ENCODE measurements around the gene KCNK5.

KCNK5 gene

DNA sequence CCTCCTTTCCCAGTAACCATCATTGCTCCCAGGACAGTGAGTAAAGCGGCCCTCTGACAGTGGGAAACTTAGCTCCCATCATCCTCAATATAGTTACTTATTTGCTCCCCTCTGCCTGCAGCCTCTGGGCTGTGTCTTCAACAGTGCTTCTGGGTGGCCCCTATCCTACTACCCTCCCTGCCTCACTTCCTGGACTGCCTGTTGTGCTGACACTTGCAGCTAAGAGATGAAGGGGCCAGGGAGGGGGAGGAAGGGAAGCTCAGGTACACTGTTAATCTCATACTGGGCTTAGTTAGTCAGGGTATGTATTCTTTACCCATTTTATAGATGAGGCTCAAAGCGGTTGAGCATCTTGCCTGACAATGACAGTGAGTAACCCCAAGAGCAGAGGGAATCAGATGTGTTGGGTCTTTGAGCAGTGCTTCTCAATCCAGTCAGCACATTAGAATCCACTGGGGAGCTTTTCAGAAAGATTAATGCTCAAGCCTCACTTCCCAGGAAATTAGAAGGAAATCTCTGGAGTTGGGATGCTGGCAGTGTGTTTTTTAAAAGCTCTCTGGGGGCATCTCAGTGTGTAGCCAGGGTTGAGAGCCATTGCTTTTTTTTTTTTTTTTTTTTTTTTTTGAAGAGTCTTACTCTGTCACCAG, 27.1 kb upstream of the KCNK5 start:
- H3K27me3 Mint-ChIP-seq: peaks cover 56 to 71% of the 10 kb centered on the region in 2 donors
- H3K27ac Mint-ChIP-seq: no peak overlapping the region
- H3K4me1 Mint-ChIP-seq: no peaks in the 10 kb centered on the region
- ATAC-seq (replicated peaks): no peak
- peaks cover 3 to 11% of the 10 kb centered on the region in 2 donors for H3K9me3 Mint-ChIP-seq
- DNase-seq: no peak
- H3K4me3 Mint-ChIP-seq: no peak overlapping the region
- peaks cover 0 to 5% of the 10 kb centered on the region in 2 donors for H3K36me3 Mint-ChIP-seq

DNA sequence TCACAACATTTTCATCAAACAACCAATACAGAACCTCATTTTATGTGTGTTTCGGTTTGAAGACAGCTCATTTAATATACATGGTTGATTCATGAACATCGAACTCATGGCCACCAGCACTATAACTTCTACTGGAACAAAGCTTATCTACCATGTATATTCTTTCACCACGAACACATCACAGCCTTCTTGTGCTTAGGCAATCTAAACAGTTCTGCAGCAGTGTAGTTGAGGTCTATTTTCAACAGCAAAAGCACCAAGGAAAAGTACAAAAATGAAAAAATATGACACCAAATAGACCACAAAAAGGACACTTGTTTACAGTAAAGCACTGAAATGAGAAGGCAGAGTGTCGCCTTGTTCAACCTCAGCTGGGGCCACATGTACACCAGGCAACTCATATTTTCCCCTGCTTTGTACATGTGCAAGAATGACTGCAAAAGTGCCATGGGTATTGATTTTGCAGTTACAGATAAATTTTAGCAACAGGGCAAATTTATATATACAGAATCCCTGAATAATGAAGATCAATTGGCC, 25.8 kb upstream of the KCNK5 start:
- H3K9me3 Mint-ChIP-seq: peaks cover 3 to 11% of the 10 kb centered on the region in 2 donors
- no peaks in the 10 kb centered on the region for H3K4me1 Mint-ChIP-seq
- ATAC-seq (replicated peaks) (no peak), DNase-seq (no peak)
- H3K27me3 Mint-ChIP-seq: peaks cover 44 to 69% of the 10 kb centered on the region in 2 donors
- peaks cover 0 to 5% of the 10 kb centered on the region in 2 donors for H3K36me3 Mint-ChIP-seq
- no peak overlapping the region for H3K27ac Mint-ChIP-seq
- H3K4me3 Mint-ChIP-seq: no peak overlapping the region

DNA sequence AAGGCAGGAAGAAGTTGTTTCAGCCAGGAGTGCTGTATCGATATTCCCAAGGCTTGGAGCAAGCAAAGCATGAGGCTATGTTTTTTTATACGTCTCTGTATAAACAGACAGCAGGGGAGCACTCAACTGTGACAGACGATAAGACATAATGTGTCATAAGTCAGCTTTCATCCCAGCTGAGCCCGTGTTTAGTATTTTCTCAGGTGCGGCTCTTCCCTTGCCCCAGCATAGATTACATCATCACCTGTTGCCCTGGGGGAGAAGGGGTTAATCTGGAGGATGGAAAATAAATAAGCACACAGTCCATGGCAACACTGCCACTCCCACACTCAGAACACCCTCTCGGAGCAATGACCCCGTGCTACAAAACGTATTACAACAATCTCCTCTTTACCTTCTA, 22.1 kb upstream of the KCNK5 start:
- Mint-ChIP-seq H3K9me3 (peaks cover 3 to 11% of the 10 kb centered on the region in 2 donors), H3K36me3 (peaks cover 0 to 1% of the 10 kb centered on the region in 2 donors), H3K27me3 (peaks cover 25 to 46% of the 10 kb centered on the region in 2 donors), H3K27ac (no peak overlapping the region), H3K4me1 (peaks cover 4 to 6% of the 10 kb centered on the region in 2 donors), H3K4me3 (no peak overlapping the region)
- DNase-seq: no peak
- no peak for ATAC-seq (replicated peaks)

DNA sequence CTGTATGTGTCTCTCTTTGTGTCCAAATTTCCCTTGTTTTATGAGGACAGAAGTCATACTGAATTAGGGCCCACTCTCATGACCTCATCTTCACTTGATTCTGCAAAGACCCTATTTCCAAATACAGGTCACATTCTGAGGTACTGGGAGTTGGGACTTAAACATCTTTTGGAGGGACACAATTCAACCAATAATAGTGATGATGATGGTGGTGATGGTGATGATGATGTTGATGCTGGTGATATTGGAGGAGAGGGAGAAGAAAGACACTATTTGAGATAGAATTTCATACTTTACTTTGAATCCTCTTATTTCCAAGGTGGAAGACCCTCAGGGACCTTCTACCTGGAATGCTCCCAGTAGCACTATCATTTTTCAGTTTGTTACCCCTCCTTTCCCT, 21.2 kb upstream of the KCNK5 start:
- H3K4me3 Mint-ChIP-seq: no peak overlapping the region
- DNase-seq (no peak), ATAC-seq (replicated peaks) (no peak)
- peaks cover 23 to 42% of the 10 kb centered on the region in 2 donors for H3K27me3 Mint-ChIP-seq
- H3K36me3 Mint-ChIP-seq: peaks cover 0 to 1% of the 10 kb centered on the region in 2 donors
- H3K4me1 Mint-ChIP-seq: peaks cover 4 to 6% of the 10 kb centered on the region in 2 donors
- no peak overlapping the region for H3K27ac Mint-ChIP-seq
- peaks cover 3 to 11% of the 10 kb centered on the region in 2 donors for H3K9me3 Mint-ChIP-seq

DNA sequence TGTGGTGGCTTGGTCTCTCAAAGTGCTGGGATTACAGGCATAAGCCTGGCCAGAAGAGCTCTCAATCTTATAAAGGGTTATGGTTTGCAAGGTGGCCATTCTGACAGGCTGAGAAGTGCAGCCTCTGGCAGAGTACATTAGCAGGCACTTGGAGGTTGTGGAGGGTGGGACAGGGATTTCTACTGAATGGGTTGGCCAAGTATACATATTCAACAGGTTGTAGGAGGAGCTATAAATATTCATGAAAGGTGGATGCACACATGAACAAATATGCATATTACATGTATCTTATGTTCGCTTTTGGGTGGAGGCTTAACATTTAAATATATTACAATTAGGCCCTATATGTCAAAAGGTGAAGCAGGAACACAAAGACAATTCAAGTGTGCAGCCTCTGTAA, 20.0 kb upstream of the KCNK5 start:
- ATAC-seq (replicated peaks) (no peak), DNase-seq (no peak)
- Mint-ChIP-seq H3K27ac (no peak overlapping the region), H3K4me3 (no peak overlapping the region), H3K9me3 (peaks cover 0 to 2% of the 10 kb centered on the region in 2 donors), H3K27me3 (peaks cover 19 to 30% of the 10 kb centered on the region in 2 donors), H3K36me3 (peaks cover 0 to 1% of the 10 kb centered on the region in 2 donors), H3K4me1 (peaks cover 4 to 6% of the 10 kb centered on the region in 2 donors)

DNA sequence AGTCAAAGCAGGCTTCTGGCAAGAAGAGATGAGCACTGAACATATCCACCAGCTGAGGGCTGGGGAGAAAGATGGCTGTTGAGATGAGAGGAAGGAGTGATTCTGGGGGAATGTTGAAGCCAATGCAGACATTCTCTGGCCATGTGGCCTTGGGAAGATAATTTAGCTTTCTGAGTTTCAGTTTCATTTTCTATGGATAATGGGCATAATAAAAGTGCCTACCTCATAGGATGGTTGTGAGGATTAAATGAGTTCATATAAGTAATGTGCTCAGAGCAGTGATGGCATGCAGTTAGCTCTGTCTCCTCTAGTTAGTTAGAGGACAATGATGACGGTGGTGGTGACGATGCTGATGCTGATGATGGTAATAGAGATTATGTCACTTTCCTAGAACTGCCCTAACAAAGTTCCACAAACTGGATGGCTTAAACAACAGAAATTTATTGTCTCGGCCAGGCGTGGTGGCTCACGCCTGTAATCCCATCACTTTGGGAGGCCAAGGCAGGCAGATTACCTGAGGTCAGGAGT, 18.5 kb upstream of the KCNK5 start:
- DNase-seq (no peak), ATAC-seq (replicated peaks) (no peak)
- H3K27ac Mint-ChIP-seq: no peak overlapping the region
- no peaks in the 10 kb centered on the region for H3K9me3 Mint-ChIP-seq
- no peaks in the 10 kb centered on the region for H3K36me3 Mint-ChIP-seq
- peaks cover 5 to 15% of the 10 kb centered on the region in 2 donors for H3K27me3 Mint-ChIP-seq
- peaks cover 4 to 6% of the 10 kb centered on the region in 2 donors for H3K4me1 Mint-ChIP-seq
- H3K4me3 Mint-ChIP-seq: no peak overlapping the region

DNA sequence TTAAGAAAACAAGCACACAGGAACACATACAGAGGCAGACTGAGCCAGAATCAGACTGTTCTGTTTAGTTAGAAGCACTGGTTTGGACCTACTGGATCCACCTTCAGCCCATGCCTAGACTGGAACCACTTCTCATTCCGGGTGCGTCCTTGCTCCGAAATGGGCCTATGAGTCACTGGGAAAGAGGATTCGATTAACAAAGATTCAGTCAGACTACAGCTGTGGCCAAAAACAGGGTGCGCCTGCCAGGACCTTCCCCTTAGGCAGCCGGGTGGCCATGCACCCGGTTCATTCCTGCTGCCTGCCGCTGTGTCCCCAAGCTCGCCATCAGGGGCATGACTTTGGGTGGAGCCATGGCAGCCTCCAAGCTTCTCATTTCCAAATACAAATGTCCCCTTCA, 14.5 kb upstream of the KCNK5 start:
- Mint-ChIP-seq H3K27me3 (no peaks in the 10 kb centered on the region), H3K36me3 (no peaks in the 10 kb centered on the region), H3K4me3 (no peak overlapping the region), H3K4me1 (peaks cover 4 to 6% of the 10 kb centered on the region in 2 donors), H3K27ac (no peak overlapping the region), H3K9me3 (no peaks in the 10 kb centered on the region)
- DNase-seq: no peak
- no peak for ATAC-seq (replicated peaks)

DNA sequence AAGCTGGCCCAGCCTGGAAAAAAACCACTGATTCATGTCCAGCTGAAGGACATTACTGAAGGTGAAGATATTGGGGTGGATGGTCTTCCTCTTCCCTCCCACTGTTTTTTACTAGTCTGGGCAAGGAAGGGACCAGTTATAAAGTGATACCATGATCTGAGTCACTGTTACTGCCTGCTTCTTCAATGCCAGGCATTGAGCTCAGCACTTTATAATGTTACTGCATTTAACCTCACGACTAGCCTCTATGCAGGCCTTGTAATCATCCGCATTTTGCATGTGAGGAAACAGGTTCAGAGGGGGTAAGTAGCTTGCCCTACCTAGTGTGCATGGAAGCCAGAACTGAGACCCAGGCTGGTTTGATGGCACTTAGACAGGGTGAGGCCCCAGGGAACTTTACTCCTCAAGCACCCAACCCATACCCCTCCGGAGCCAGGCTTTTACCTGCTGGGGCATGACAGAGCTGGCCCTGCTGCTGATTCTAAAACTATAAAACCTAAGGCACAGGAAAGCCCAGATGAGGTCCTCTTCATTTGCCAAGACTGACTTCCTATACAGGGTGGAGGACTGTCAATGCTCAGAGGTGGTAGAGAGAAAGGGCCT, 11.0 kb upstream of the KCNK5 start:
- H3K9me3 Mint-ChIP-seq: no peaks in the 10 kb centered on the region
- H3K4me3 Mint-ChIP-seq: no peak overlapping the region
- H3K36me3 Mint-ChIP-seq: no peaks in the 10 kb centered on the region
- H3K27ac Mint-ChIP-seq: no peak overlapping the region
- ATAC-seq (replicated peaks) (no peak), DNase-seq (no peak)
- no peaks in the 10 kb centered on the region for H3K4me1 Mint-ChIP-seq
- H3K27me3 Mint-ChIP-seq: no peaks in the 10 kb centered on the region

DNA sequence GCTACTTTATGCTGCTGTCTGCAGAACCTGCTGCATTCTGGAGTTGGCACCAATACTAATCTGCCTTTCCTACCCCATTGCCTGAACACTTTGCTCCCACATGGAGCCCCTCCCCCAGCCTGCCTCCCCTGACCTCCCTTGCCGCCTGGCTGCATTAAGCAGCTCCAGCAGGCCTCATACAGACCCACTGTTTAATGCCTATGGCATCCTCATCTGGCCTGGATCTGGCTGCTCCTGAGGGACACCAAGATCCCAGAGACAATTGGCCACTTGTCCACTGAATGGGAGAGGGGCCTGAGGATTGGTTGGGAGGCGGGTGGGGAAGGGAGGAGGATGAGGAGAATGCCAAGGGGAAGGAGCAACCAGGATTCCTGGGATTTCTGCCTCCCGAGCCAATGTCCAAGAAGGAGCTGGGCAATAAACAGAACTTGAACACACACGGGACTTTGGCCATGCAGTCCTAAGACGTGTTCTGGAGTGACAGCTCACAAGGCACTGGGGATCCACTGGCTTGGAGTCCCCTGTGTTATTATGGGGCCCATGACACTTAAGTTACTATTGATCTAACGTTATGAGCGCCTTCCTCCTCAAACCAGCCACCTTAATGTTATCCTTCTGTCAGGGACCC, 10.4 kb upstream of the KCNK5 start:
- H3K4me1 Mint-ChIP-seq: no peaks in the 10 kb centered on the region
- ATAC-seq (replicated peaks) (no peak), DNase-seq (no peak)
- no peak overlapping the region for H3K4me3 Mint-ChIP-seq
- H3K27me3 Mint-ChIP-seq: peaks cover 0 to 3% of the 10 kb centered on the region in 2 donors
- no peaks in the 10 kb centered on the region for H3K36me3 Mint-ChIP-seq
- no peak overlapping the region for H3K27ac Mint-ChIP-seq
- H3K9me3 Mint-ChIP-seq: no peaks in the 10 kb centered on the region

DNA sequence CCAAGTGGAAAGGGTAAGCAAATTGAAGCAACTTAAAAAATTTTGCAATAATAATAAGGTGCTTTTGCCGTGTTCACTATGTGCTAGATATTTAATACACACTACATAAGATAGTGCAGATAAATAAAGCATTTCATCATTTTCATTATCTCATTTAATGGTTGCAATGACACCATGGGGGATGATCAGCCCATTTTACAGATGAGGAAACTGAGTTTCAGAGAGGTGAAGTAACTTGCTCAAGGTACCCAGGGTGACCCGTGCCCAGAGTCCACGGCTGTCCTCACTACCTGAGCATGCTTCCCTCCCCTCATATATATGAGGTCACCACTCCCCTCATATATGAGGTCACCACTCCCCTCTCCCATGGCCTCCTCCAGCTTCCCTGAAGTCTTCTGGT, 7.5 kb upstream of the KCNK5 start:
- Mint-ChIP-seq H3K4me1 (no peaks in the 10 kb centered on the region), H3K27ac (no peak overlapping the region), H3K27me3 (peaks cover 6 to 12% of the 10 kb centered on the region in 2 donors), H3K36me3 (no peaks in the 10 kb centered on the region), H3K4me3 (no peak overlapping the region), H3K9me3 (no peaks in the 10 kb centered on the region)
- no peak for DNase-seq
- no peak for ATAC-seq (replicated peaks)

DNA sequence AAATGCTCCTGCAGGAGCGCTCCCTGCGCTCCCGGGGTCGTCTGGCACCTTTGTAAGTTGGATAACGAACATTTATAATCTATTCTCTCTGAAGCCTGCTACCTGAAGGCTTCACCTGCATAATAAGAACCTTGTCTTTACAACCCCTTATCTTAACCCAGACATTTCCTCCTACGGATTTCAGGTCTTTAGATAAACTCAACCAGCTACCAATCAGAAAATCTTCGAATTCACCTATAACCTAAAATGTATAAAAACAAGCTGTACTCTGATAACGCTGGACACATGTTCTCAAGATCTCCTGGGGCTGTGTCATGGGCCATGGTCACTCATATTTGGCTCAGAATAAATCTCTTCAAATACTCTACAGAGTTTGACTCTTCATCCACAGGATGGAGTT, 4.1 kb upstream of the KCNK5 start:
- ATAC-seq (replicated peaks): no peak
- H3K4me3 Mint-ChIP-seq: no peak overlapping the region
- H3K4me1 Mint-ChIP-seq: peaks cover 2 to 20% of the 10 kb centered on the region in 2 donors
- no peak overlapping the region for H3K27ac Mint-ChIP-seq
- peaks cover 24 to 46% of the 10 kb centered on the region in 2 donors for H3K27me3 Mint-ChIP-seq
- H3K36me3 Mint-ChIP-seq: no peaks in the 10 kb centered on the region
- H3K9me3 Mint-ChIP-seq: no peaks in the 10 kb centered on the region
- DNase-seq: no peak

DNA sequence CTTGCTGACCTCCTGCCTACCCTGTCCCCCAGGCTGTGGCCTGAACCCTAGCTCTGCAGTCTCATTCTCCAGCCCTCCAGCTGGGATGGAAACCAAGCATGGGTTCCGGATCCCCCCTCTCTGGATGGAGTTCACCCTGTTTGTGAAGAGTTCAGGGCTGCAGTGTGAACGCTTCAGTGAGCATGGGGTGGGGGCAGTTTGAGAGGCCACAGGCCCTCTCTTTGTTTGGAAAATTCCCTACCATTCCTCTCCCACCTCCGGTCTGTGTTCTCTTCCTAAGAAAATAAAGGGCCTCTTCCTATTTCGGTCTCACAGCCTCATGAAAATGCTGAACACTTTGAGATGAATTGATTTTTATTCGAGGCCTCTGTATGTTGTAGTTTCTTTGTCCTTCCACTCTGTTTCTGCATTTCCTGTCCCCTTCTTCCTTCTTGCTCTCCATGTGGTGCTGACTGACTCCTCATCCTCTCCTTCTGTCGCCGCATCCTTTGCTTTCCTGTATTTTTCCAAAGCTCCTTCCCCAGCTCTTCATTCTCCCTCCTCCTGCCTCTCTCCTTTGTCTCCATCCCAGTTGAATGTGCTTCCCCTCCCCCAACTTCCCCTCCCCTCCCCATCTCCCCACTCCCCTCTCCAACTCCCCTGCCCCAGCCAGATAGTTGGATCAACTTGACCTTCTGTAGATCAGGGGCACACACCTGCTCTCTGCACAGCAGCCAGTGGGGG, 2.4 kb upstream of the KCNK5 start:
- DNase-seq (no peak), ATAC-seq (replicated peaks) (no peak)
- Mint-ChIP-seq H3K36me3 (peaks cover 0 to 2% of the 10 kb centered on the region in 2 donors), H3K27me3 (peaks cover 39 to 62% of the 10 kb centered on the region in 2 donors), H3K4me1 (peaks cover 6 to 36% of the 10 kb centered on the region in 2 donors), H3K4me3 (no peak overlapping the region), H3K27ac (no peak overlapping the region), H3K9me3 (no peaks in the 10 kb centered on the region)

DNA sequence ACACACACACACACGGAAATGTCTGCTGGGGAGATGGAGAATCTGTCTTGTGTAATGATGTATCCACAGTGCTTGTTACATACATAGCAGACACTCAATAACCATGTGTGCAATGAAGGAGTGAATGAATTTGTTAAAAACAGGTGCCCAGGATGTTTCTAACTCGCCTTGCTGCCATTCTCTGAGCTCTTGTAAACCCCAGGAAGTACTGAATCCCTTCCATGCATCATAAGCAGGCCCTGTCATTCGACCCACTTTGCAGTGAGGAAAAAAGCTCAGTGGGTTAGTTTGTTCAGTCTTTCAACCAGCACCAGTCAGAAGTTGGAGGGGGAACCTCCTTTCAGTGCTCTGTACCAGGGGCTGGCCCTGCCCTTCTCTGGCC, 1.4 kb upstream of the KCNK5 start:
- Mint-ChIP-seq H3K4me1 (peaks cover 12 to 46% of the 10 kb centered on the region in 2 donors), H3K27ac (no peak overlapping the region), H3K36me3 (peaks cover 0 to 2% of the 10 kb centered on the region in 2 donors), H3K9me3 (no peaks in the 10 kb centered on the region), H3K27me3 (peaks cover 46 to 69% of the 10 kb centered on the region in 2 donors), H3K4me3 (no peak overlapping the region)
- ATAC-seq (replicated peaks): no peak
- no peak for DNase-seq

Data from stimulated activated naive B cell treated with anti-CD40 and anti-IgM and Interleukin-4, amounts not matched to agents 10 μg/mL and 1 μg/mL and 100 μg/mL, for 72 hours (primary cell).